ENCODE results near the gene MAP1S.

DNA sequence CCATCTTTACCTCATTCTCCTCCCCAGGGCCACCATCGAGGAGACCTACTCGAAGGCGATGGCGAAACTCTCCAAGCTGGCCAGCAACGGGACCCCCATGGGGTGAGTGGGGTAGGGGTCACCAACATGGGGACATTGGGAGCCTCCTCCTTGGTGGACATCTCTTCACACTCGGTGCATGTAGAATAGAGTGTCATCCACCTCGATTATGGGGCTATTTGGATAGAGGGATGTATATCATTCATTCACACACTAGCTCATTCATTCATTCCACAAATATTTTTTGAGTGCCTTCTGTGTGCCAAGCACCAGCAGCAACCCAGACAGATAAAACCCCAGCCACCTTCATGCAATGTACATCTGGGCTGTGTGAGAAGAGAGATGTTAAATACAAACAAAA is 45.1 kb downstream of the MAP1S start:
- TF ChIP-seq BHLHE40 (IDR thresholded peaks at IDR 0.05; ENCODE audit: low read depth, low read length) (no peak), POLR2A (IDR thresholded peaks at IDR 0.05; ENCODE audit: low read depth, low read length) (no peak), FOS (IDR thresholded peaks at IDR 0.05; ENCODE audit: low read depth, low read length) (no peak), CEBPB (IDR thresholded peaks at IDR 0.05; ENCODE audit: low read depth, low read length) (no peak), RAD21 (IDR thresholded peaks at IDR 0.05; ENCODE audit: low read length) (no peak)
- TF ChIP-seq, protein P1, sequence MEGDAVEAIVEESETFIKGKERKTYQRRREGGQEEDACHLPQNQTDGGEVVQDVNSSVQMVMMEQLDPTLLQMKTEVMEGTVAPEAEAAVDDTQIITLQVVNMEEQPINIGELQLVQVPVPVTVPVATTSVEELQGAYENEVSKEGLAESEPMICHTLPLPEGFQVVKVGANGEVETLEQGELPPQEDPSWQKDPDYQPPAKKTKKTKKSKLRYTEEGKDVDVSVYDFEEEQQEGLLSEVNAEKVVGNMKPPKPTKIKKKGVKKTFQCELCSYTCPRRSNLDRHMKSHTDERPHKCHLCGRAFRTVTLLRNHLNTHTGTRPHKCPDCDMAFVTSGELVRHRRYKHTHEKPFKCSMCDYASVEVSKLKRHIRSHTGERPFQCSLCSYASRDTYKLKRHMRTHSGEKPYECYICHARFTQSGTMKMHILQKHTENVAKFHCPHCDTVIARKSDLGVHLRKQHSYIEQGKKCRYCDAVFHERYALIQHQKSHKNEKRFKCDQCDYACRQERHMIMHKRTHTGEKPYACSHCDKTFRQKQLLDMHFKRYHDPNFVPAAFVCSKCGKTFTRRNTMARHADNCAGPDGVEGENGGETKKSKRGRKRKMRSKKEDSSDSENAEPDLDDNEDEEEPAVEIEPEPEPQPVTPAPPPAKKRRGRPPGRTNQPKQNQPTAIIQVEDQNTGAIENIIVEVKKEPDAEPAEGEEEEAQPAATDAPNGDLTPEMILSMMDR (conservative IDR thresholded peaks at IDR 0.05; ENCODE audit: low read depth, low read length): no peak
